ENCODE data around the gene HSPG2. TPM values are rescaled to one million over a fixed set of nuclear protein-coding genes. Genes with fewer than 3 reads are reported as not detected.

HSPG2 gene
- total and polyA plus RNA-seq, 2 donors (not counting 1 experiment from before 2014, with no cell fraction given): 2.0 to 4.5 TPM

DNA sequence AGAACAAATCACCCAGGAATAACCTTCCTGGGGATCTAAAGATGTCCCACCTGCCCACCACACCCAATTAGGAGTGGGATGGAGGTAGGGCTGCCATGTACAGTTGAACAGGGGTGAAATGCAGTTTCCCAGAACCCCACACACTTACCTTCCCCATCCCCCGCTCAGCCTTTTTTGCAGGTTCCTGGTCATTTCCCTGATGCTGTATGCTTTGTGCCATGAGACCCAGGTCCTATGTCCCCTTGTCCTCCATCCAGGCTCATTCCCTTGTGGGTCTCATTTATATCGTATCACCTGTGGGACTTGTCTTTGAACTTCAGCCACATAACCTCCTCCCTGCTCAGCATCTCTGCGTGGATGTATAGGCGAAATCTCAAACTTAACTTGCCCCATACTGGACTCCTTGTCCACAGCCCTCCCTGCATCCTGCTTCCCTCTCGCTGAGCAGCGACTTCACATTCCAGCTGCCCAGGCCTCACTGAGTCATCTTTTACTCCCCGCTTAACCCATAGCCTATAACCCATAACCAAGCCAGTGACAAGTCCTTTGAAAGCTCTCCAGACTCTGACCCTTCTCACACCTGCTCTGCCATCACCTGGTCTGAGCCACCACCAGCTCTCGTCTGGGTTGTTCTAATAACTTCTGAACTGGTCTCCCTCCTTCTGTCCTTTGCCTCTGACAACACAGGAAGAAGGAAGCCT, 120.4 kb downstream of the HSPG2 start:
- no peaks in the 10 kb centered on the region for H3K27me3 ChIP-seq (replicated peaks in 1 of 4; ENCODE audit: control extremely low read depth in 1 of 4, control insufficient read depth in 3 of 4, insufficient read depth in 4 of 4, low read length in 3 of 4)
- Mint-ChIP-seq H3K27me3 (no peaks in the 10 kb centered on the region), H3K4me3 (no peak overlapping the region), H3K4me1 (peaks cover 17% of the 10 kb centered on the region), H3K9me3 (ENCODE audit: insufficient read depth) (no peaks in the 10 kb centered on the region), H3K27ac (peak overlapping the region; percentile 8)
- H3K4me2 ChIP-seq (replicated peaks; ENCODE audit: low read depth, low read length, poor library complexity, severe bottlenecking): no peak overlapping the region
- ATAC-seq (ENCODE audit: low read depth) (no peak), DNase-seq (no peak)
- TF ChIP-seq, protein P1, sequence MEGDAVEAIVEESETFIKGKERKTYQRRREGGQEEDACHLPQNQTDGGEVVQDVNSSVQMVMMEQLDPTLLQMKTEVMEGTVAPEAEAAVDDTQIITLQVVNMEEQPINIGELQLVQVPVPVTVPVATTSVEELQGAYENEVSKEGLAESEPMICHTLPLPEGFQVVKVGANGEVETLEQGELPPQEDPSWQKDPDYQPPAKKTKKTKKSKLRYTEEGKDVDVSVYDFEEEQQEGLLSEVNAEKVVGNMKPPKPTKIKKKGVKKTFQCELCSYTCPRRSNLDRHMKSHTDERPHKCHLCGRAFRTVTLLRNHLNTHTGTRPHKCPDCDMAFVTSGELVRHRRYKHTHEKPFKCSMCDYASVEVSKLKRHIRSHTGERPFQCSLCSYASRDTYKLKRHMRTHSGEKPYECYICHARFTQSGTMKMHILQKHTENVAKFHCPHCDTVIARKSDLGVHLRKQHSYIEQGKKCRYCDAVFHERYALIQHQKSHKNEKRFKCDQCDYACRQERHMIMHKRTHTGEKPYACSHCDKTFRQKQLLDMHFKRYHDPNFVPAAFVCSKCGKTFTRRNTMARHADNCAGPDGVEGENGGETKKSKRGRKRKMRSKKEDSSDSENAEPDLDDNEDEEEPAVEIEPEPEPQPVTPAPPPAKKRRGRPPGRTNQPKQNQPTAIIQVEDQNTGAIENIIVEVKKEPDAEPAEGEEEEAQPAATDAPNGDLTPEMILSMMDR (IDR thresholded peaks at IDR 0.05): no peak
- no peak for TF ChIP-seq EZH2 (IDR thresholded peaks at IDR 0.05; ENCODE audit: borderline replicate concordance, insufficient read depth, low read depth, low read length, poor library complexity, severe bottlenecking)
- peaks cover 11 to 23% of the 10 kb centered on the region in 2 donors for H3K4me1 ChIP-seq (ENCODE audit: control insufficient read depth in 2 of 2, insufficient read depth in 2 of 2, low read length in 2 of 2)
- H3K9me3 ChIP-seq (ENCODE audit: control extremely low read depth in 1 of 3, control insufficient read depth in 2 of 3, insufficient read depth in 1 of 3, low read length in 2 of 3): peaks cover 0 to 3% (median 3%) of the 10 kb centered on the region in 3 donors
- H3K27ac ChIP-seq (ENCODE audit: low read length in 2 of 2): peak overlapping the region in 1 of 2 donors; percentile 54
- no peaks in the 10 kb centered on the region for H3K36me3 ChIP-seq (replicated peaks in 1 of 2; ENCODE audit: control extremely low read depth in 1 of 2, control insufficient read depth in 1 of 2, extremely low read depth in 1 of 2, insufficient read depth in 2 of 2, low read length in 1 of 2)
- intact Hi-C loops (cut with micrococcal nuclease): no loop called here
- POLR2A ChIA-PET: no interaction called here
- H3K9ac ChIP-seq (ENCODE audit: low read length): no peak overlapping the region
- 98% methylated on average over 7 of the region's 8 CpGs for WGBS (ENCODE audit: insufficient coverage)
- CTCF ChIA-PET: no interaction called here
- H3K79me2 ChIP-seq (ENCODE audit: control insufficient read depth, insufficient read depth, low read length): no peaks in the 10 kb centered on the region
- no peak overlapping the region for H3K4me3 ChIP-seq (ENCODE audit: control extremely low read depth in 1 of 5, extremely low read depth in 1 of 5, insufficient read depth in 1 of 5, low read depth in 2 of 5, low read length in 4 of 5)
- H4K20me1 ChIP-seq (ENCODE audit: control insufficient read depth, insufficient read depth, low read length, poor library complexity, severe bottlenecking): no peaks in the 10 kb centered on the region
- H2AFZ ChIP-seq (ENCODE audit: insufficient read depth, low read depth, low read length, poor library complexity, severe bottlenecking): no peak overlapping the region

DNA sequence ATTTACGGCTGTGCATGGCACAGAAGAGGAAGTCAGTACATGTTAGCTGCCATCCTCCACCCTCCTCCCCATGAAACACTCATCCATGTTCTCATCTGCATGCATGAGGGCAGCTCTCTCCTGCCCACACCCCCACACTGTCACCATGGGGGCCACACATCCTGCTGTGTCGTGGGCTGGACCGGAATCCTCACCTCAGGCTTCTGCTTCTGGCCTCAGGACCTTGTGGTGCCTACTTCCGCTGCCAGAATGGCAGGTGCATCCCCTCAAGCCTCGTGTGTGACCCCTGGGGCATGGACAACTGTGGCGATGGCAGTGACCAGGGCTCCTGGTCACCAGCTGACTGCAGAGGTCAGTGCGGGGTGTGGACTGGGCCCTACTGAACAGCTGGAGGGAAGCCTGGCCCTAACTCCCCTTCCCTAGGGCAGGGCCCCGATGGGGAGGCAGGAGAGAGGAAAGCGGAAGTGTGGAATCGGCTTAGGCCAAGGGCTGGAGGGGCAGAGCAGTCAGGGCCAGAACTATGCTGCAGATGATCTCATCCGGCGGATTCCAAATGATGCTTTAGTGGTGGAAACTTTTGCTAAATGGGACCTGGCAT, 121.3 kb downstream of the HSPG2 start:
- ATAC-seq (ENCODE audit: low read depth) (peak; percentile 41), DNase-seq (peak; percentile 53)
- TF ChIP-seq, protein P1 (IDR thresholded peaks at IDR 0.05): no peak
- no peak for TF ChIP-seq EZH2 (IDR thresholded peaks at IDR 0.05; ENCODE audit: borderline replicate concordance, insufficient read depth, low read depth, low read length, poor library complexity, severe bottlenecking)
- H3K4me2 ChIP-seq (replicated peaks; ENCODE audit: low read depth, low read length, poor library complexity, severe bottlenecking): no peak overlapping the region
- no peak overlapping the region for H3K4me3 ChIP-seq (ENCODE audit: control extremely low read depth in 1 of 5, extremely low read depth in 1 of 5, insufficient read depth in 1 of 5, low read depth in 2 of 5, low read length in 4 of 5)
- no peaks in the 10 kb centered on the region for H3K27me3 ChIP-seq (replicated peaks in 1 of 4; ENCODE audit: control extremely low read depth in 1 of 4, control insufficient read depth in 3 of 4, insufficient read depth in 4 of 4, low read length in 3 of 4)
- H3K9me3 ChIP-seq (ENCODE audit: control extremely low read depth in 1 of 3, control insufficient read depth in 2 of 3, insufficient read depth in 1 of 3, low read length in 2 of 3): peaks cover 0 to 3% (median 3%) of the 10 kb centered on the region in 3 donors
- peaks cover 17% of the 10 kb centered on the region for H3K4me1 Mint-ChIP-seq
- no peaks in the 10 kb centered on the region for H3K79me2 ChIP-seq (ENCODE audit: control insufficient read depth, insufficient read depth, low read length)
- H3K4me1 ChIP-seq (ENCODE audit: control insufficient read depth in 2 of 2, insufficient read depth in 2 of 2, low read length in 2 of 2): peaks cover 11 to 23% of the 10 kb centered on the region in 2 donors
- no peaks in the 10 kb centered on the region for H3K9me3 Mint-ChIP-seq (ENCODE audit: insufficient read depth)
- WGBS (ENCODE audit: insufficient coverage): 52% methylated on average over 10 of the region's 12 CpGs
- H3K27ac ChIP-seq (ENCODE audit: low read length in 2 of 2): peak overlapping the region; percentile 30 to 54
- H3K36me3 ChIP-seq (replicated peaks in 1 of 2; ENCODE audit: control extremely low read depth in 1 of 2, control insufficient read depth in 1 of 2, extremely low read depth in 1 of 2, insufficient read depth in 2 of 2, low read length in 1 of 2): no peaks in the 10 kb centered on the region
- peak overlapping the region; percentile 59 for H3K4me3 Mint-ChIP-seq
- peak overlapping the region; percentile 9 for H2AFZ ChIP-seq (ENCODE audit: insufficient read depth, low read depth, low read length, poor library complexity, severe bottlenecking)
- CTCF ChIA-PET: no interaction called here
- peaks cover 5% of the 10 kb centered on the region for H3K27me3 Mint-ChIP-seq
- intact Hi-C loops (cut with micrococcal nuclease): no loop called here
- H3K27ac Mint-ChIP-seq: peak overlapping the region; percentile 68
- no peaks in the 10 kb centered on the region for H4K20me1 ChIP-seq (ENCODE audit: control insufficient read depth, insufficient read depth, low read length, poor library complexity, severe bottlenecking)
- POLR2A ChIA-PET: no interaction called here
- no peak overlapping the region for H3K9ac ChIP-seq (ENCODE audit: low read length)

Measured in B cell (primary cell).